ENCODE data around the gene KIF6.

The KIF6 gene

GRCh38 chr6:39669207-39669972 lies 55.8 kb downstream of the KIF6 start:
- no peak for DNase-seq (ENCODE audit: low spot score)
- in situ Hi-C loops (cut with MboI; ENCODE audit: low pct_unique_long_range_greater_than_20kb, low sequenced_read_pairs, unreplicated experiment) = no loop called here
- TF ChIP-seq, protein P1, sequence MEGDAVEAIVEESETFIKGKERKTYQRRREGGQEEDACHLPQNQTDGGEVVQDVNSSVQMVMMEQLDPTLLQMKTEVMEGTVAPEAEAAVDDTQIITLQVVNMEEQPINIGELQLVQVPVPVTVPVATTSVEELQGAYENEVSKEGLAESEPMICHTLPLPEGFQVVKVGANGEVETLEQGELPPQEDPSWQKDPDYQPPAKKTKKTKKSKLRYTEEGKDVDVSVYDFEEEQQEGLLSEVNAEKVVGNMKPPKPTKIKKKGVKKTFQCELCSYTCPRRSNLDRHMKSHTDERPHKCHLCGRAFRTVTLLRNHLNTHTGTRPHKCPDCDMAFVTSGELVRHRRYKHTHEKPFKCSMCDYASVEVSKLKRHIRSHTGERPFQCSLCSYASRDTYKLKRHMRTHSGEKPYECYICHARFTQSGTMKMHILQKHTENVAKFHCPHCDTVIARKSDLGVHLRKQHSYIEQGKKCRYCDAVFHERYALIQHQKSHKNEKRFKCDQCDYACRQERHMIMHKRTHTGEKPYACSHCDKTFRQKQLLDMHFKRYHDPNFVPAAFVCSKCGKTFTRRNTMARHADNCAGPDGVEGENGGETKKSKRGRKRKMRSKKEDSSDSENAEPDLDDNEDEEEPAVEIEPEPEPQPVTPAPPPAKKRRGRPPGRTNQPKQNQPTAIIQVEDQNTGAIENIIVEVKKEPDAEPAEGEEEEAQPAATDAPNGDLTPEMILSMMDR (IDR thresholded peaks at IDR 0.05; ENCODE audit: extremely low read depth, insufficient read depth, missing control alignments) = no peak

DNA sequence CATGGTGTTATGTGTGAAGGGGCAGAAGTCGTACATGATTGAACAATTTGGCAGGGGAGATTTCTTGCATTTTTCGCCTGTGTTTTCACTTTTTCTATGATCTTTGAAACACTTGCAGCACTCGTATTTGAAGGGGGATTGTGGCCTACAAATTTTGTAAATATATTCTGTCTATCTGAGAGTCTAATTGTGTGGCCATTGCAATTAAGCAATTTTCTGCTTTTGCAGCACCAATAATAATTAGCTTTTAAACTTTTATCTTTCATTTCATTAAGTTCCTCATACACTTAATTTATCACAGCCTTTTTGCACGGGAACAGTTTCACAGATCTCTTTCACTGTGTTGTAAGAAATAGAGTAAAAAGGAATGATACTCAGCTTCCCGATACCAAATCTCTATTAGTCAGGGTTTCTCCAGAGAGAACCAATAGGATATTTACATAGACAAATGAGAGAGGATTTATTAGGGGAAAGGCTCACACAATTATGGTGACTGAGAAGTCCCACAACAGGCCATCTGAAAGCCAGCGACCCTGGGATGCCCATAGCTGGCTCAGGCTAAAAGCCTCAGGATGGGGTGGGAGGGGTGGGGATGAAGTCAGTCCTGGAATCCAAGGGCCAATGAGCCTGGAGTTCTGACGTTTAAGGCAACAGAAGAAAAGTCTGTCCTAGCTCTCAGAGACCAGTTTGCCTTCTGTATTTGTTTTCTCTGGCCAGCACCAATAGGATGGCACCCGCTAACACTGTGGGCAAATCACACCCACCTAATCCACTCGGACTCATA lies 58.3 kb downstream of the KIF6 start:
- in situ Hi-C loops (cut with MboI; ENCODE audit: low pct_unique_long_range_greater_than_20kb, low sequenced_read_pairs, unreplicated experiment) = no loop called here
- DNase-seq (ENCODE audit: low spot score) = no peak
- TF ChIP-seq, protein P1 (IDR thresholded peaks at IDR 0.05; ENCODE audit: extremely low read depth, insufficient read depth, missing control alignments) = no peak

GRCh38 chr6:39665861-39666260 lies 59.3 kb downstream of the KIF6 start:
- no peak for DNase-seq (ENCODE audit: low spot score)
- TF ChIP-seq, protein P1 (IDR thresholded peaks at IDR 0.05; ENCODE audit: extremely low read depth, insufficient read depth, missing control alignments) = no peak
- in situ Hi-C loops (cut with MboI; ENCODE audit: low pct_unique_long_range_greater_than_20kb, low sequenced_read_pairs, unreplicated experiment) = no loop called here

DNA sequence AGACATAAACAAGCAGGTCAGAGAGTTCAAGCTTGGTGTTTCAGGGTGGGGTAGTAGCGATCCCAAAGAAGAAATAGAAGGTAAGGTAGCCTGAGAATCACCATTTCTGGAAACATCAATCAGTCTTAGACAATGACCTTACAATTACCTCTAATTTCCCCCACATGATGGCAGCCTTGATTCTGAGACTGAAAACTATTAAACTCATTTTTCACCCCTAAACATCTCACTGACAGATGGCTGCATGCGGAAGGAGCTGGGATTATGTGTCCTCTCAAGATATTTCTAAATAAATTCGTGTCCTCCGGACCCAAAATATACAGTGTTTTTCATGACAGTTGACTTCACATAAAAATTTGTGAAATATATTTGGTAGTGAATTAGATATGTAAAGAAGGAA lies 61.0 kb downstream of the KIF6 start:
- TF ChIP-seq, protein P1 (IDR thresholded peaks at IDR 0.05; ENCODE audit: extremely low read depth, insufficient read depth, missing control alignments) = no peak
- in situ Hi-C loops (cut with MboI; ENCODE audit: low pct_unique_long_range_greater_than_20kb, low sequenced_read_pairs, unreplicated experiment) = no loop called here

GRCh38 chr6:39657355-39658135 lies 67.7 kb downstream of the KIF6 start:
- in situ Hi-C loops (cut with MboI; ENCODE audit: low pct_unique_long_range_greater_than_20kb, low sequenced_read_pairs, unreplicated experiment) = no loop called here
- TF ChIP-seq, protein P1 (IDR thresholded peaks at IDR 0.05; ENCODE audit: extremely low read depth, insufficient read depth, missing control alignments) = no peak

More for the DNA sequence above, 61.0 kb downstream of the KIF6 start:
- no peak for DNase-seq (ENCODE audit: low spot score)

GRCh38 chr6:39654121-39654520 lies 71.1 kb downstream of the KIF6 start:
- TF ChIP-seq, protein P1 (IDR thresholded peaks at IDR 0.05; ENCODE audit: extremely low read depth, insufficient read depth, missing control alignments) = no peak
- in situ Hi-C loops (cut with MboI; ENCODE audit: low pct_unique_long_range_greater_than_20kb, low sequenced_read_pairs, unreplicated experiment) = no loop called here
- DNase-seq (ENCODE audit: low spot score) = no peak

More at GRCh38 chr6:39657355-39658135, 67.7 kb downstream of the KIF6 start:
- DNase-seq (ENCODE audit: low spot score) = no peak
